ENCODE results near the gene SH2D3C.

The SH2D3C gene

GRCh38 chr9:127735530-127736185 lies 42.8 kb downstream of the SH2D3C start:
- no peak for DNase-seq

- peak; percentile 89 for DNase-seq
Measured at GRCh38 chr9:127734747-127735529, 43.5 kb downstream of the SH2D3C start, which contains the start of gene TOR2A. TSS of gene TOR2A (minus strand) at chr9:127735294. CDS start at chr9:127735270, 24 bp downstream.

- no peak for DNase-seq
Measured at GRCh38 chr9:127734247-127734746, 44.2 kb downstream of the SH2D3C start.

GRCh38 chr9:127733614-127734013 lies 44.9 kb downstream of the SH2D3C start:
- no peak for DNase-seq

- no peak for DNase-seq
Measured at GRCh38 chr9:127732444-127732843, 46.0 kb downstream of the SH2D3C start.

GRCh38 chr9:127731938-127732337 lies 46.5 kb downstream of the SH2D3C start:
- DNase-seq = no peak

GRCh38 chr9:127730799-127731410 lies 47.6 kb downstream of the SH2D3C start:
- DNase-seq = no peak

GRCh38 chr9:127730262-127730661 lies 48.2 kb downstream of the SH2D3C start:
- no peak for DNase-seq

GRCh38 chr9:127729522-127730256 lies 48.8 kb downstream of the SH2D3C start:
- no peak for DNase-seq

GRCh38 chr9:127728808-127729207 lies 49.7 kb downstream of the SH2D3C start:
- no peak for DNase-seq

- DNase-seq = peak; percentile 42
Measured at GRCh38 chr9:127726871-127727270, 51.6 kb downstream of the SH2D3C start.

GRCh38 chr9:127724012-127724411 lies 54.5 kb downstream of the SH2D3C start:
- peak; percentile 38 for DNase-seq

- no peak for DNase-seq
Measured at GRCh38 chr9:127723444-127723843, 55.0 kb downstream of the SH2D3C start.

GRCh38 chr9:127723013-127723412 lies 55.5 kb downstream of the SH2D3C start:
- no peak for DNase-seq

- no peak for DNase-seq
Measured at GRCh38 chr9:127722055-127722745, 56.3 kb downstream of the SH2D3C start.

GRCh38 chr9:127721391-127721821 lies 57.1 kb downstream of the SH2D3C start:
- DNase-seq = no peak

GRCh38 chr9:127720865-127721227 lies 57.6 kb downstream of the SH2D3C start:
- DNase-seq = no peak

GRCh38 chr9:127720031-127720864 lies 58.2 kb downstream of the SH2D3C start:
- DNase-seq = no peak

- DNase-seq = no peak
Measured at GRCh38 chr9:127717766-127718165, 60.7 kb downstream of the SH2D3C start.

- DNase-seq = no peak
Measured at GRCh38 chr9:127716412-127716811, 62.1 kb downstream of the SH2D3C start.

Measured in SHP77 treated with DMSO at 0.1 percent for 48 hours (cell line).